Hepatocyte (in vitro differentiated cells): ENCODE data around the gene OAS3. TPM values are rescaled to one million over a fixed set of nuclear protein-coding genes. Genes with fewer than 3 reads are reported as not detected.
"Not testable (repeated sequence)": the region's sequence is repeated elsewhere in the genome, so short reads cannot be mapped to it uniquely, and the experiment has no call there.

Experiments
- DNase-seq: peaks from one replicate; pipeline ENCODE4 v3.0.0-alpha.2; 2016; ENCODE audit warnings: low spot score
- H2AFZ ChIP-seq: fragments of 200-600 bp; sonication (generic); 2 replicates; pipeline ENCODE4 v1.6.0; 2016; ENCODE audit warnings: antibody characterized with exemption, mild to moderate bottlenecking
- H3K27ac ChIP-seq: fragments of 200-600 bp; sonication (generic); 2 replicates; pipeline ENCODE4 v1.5.1; 2016; ENCODE audit warnings: mild to moderate bottlenecking
- H3K27me3 ChIP-seq: fragments of 200-600 bp; sonication (generic); 2 replicates; pipeline ENCODE4 v1.6.1; 2016
- H3K36me3 ChIP-seq: fragments of 200-600 bp; sonication (generic); replicated peaks from 2 replicates; pipeline ENCODE4 v1.5.1; 2016; ENCODE audit warnings: low read depth; ENCODE audit not compliant: insufficient read depth
- H3K4me1 ChIP-seq: fragments of 200-600 bp; sonication (generic); 2 replicates; pipeline ENCODE4 v1.5.1; 2016; ENCODE audit warnings: mild to moderate bottlenecking, moderate library complexity; ENCODE audit not compliant: insufficient read depth
- H3K4me2 ChIP-seq: fragments of 200-600 bp; sonication (generic); 2 replicates; pipeline ENCODE4 v1.6.0; 2016
- H3K4me3 ChIP-seq: fragments of 200-600 bp; sonication (generic); 2 replicates; pipeline ENCODE4 v1.5.1; 2016; ENCODE audit warnings: mild to moderate bottlenecking
- H3K79me2 ChIP-seq: fragments of 200-600 bp; sonication (generic); 2 replicates; pipeline ENCODE4 v1.6.0; 2017; ENCODE audit warnings: mild to moderate bottlenecking
- H3K9me2 ChIP-seq: fragments of 200-600 bp; sonication (generic); replicated peaks from 2 replicates; pipeline ENCODE4 v1.6.0; 2017; ENCODE audit warnings: mild to moderate bottlenecking; ENCODE audit not compliant: insufficient read depth
- H3K9me3 ChIP-seq: fragments of 200-600 bp; sonication (generic); 2 replicates; pipeline ENCODE4 v1.5.1; 2016; ENCODE audit warnings: low read depth, mild to moderate bottlenecking
- H4K20me1 ChIP-seq: fragments of 200-600 bp; sonication (generic); 2 replicates; pipeline ENCODE4 v1.6.0; 2016; ENCODE audit warnings: mild to moderate bottlenecking; ENCODE audit not compliant: insufficient read depth, poor library complexity, severe bottlenecking
- EZH2 ChIP-seq: fragments of 200-600 bp; sonication (generic); IDR thresholded peaks from 2 replicates; pipeline ENCODE4 v1.6.1; 2016; ENCODE audit warnings: antibody characterized with exemption, mild to moderate bottlenecking, borderline replicate concordance
- EZH2phosphoT487 ChIP-seq: fragments of 200-600 bp; sonication (generic); IDR thresholded peaks from one replicate; pipeline ENCODE4 v1.6.1; 2018; ENCODE audit warnings: antibody characterized with exemption, mild to moderate bottlenecking, low read depth, moderate library complexity; ENCODE audit not compliant: unreplicated experiment, severe bottlenecking
- WGBS: methylation state at CpG from one replicate; pipeline ENCODE4 v1.1.6; 2016; ENCODE audit warnings: low lambda C conversion rate; ENCODE audit errors: missing lambda C conversion rate; 5-methylcytosine and 5-hydroxymethylcytosine counted together
- polyA plus RNA-seq: library from polyadenylated mRNA; unstranded; fragments of >200 nt; fragmentation: Nextera tagmentation; extraction: Ambion mirVana; gene quantifications from 2 replicates; pipeline ENCODE4 v1.2.1, GENCODE V29; 2016
- total RNA-seq: library from RNA; depleted of rRNA; stranded (reverse); fragments of >200 nt; gene quantifications from 2 replicates; pipeline ENCODE4 v1.2.3, GENCODE V29; 2014
- TF ChIP-seq, protein P1 (sequence below): fragments of 200-600 bp; sonication (generic); IDR thresholded peaks from 2 replicates; pipeline ENCODE4 v1.5.1; 2016; ENCODE audit warnings: antibody characterized with exemption, mild to moderate bottlenecking; ENCODE audit not compliant: poor library complexity

OAS3 gene
- total and polyA plus RNA-seq, 2 experiments from 2014 or later = 6.6 to 15.0 TPM

DNA sequence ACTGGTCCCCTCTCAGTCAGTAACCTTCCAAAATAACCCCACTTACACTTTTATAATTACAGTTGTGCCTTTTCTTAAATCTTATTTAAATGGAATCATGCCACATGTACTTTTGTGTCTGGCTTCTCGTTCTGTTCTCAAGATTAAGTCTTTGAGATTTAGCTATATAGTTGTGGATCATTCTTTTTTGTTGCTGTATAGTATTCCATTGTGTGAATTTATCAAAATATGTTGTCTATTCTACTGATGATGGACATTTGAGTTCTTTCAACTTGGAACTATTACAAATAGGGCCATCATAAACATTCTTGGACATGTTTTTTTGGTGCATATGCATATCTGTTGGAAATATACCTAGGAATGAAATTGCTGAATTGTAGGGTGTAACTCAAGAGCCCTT is 9.0 kb downstream of the OAS3 start:
- no peaks in the 10 kb centered on the region for H3K27me3 ChIP-seq
- H3K4me3 ChIP-seq = no peak overlapping the region
- TF ChIP-seq, protein P1, sequence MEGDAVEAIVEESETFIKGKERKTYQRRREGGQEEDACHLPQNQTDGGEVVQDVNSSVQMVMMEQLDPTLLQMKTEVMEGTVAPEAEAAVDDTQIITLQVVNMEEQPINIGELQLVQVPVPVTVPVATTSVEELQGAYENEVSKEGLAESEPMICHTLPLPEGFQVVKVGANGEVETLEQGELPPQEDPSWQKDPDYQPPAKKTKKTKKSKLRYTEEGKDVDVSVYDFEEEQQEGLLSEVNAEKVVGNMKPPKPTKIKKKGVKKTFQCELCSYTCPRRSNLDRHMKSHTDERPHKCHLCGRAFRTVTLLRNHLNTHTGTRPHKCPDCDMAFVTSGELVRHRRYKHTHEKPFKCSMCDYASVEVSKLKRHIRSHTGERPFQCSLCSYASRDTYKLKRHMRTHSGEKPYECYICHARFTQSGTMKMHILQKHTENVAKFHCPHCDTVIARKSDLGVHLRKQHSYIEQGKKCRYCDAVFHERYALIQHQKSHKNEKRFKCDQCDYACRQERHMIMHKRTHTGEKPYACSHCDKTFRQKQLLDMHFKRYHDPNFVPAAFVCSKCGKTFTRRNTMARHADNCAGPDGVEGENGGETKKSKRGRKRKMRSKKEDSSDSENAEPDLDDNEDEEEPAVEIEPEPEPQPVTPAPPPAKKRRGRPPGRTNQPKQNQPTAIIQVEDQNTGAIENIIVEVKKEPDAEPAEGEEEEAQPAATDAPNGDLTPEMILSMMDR = no peak
- no peak for TF ChIP-seq EZH2
- TF ChIP-seq EZH2phosphoT487 = no peak
- no peaks in the 10 kb centered on the region for H3K9me2 ChIP-seq
- no peak overlapping the region for H2AFZ ChIP-seq
- H4K20me1 ChIP-seq = no peaks in the 10 kb centered on the region
- no peaks in the 10 kb centered on the region for H3K9me3 ChIP-seq
- H3K27ac ChIP-seq = no peak overlapping the region
- no peaks in the 10 kb centered on the region for H3K4me1 ChIP-seq
- H3K36me3 ChIP-seq = no peaks in the 10 kb centered on the region
- DNase-seq = no peak
- no peak overlapping the region for H3K4me2 ChIP-seq
- no peaks in the 10 kb centered on the region for H3K79me2 ChIP-seq
- 39% methylated on average over 1 of the region's 1 CpG for WGBS

DNA sequence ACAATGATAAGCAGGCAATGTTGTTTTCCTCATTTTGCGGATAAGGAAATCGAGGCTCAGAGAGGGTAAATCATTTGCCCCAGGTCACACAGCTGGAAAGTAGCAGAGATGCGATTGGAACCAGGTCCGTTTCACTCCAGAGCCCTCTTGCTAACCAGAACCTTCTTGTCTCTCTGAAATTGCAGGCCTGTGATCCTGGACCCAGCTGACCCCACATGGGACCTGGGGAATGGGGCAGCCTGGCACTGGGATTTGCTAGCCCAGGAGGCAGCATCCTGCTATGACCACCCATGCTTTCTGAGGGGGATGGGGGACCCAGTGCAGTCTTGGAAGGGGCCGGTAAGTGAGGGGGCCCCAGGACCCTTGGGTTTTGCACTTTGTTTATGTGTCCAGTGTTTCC is 9.5 kb downstream of the OAS3 start:
- no peaks in the 10 kb centered on the region for H3K27me3 ChIP-seq
- H3K79me2 ChIP-seq = no peaks in the 10 kb centered on the region
- H3K9me3 ChIP-seq = no peaks in the 10 kb centered on the region
- TF ChIP-seq, protein P1 = no peak
- TF ChIP-seq EZH2 (no peak), EZH2phosphoT487 (no peak)
- H3K4me1 ChIP-seq = no peaks in the 10 kb centered on the region
- no peak overlapping the region for H3K4me3 ChIP-seq
- no peak overlapping the region for H3K4me2 ChIP-seq
- H3K27ac ChIP-seq = no peak overlapping the region
- 93% methylated on average over 5 of the region's 5 CpGs for WGBS
- H4K20me1 ChIP-seq = no peaks in the 10 kb centered on the region
- no peak overlapping the region for H2AFZ ChIP-seq
- no peak for DNase-seq
- no peaks in the 10 kb centered on the region for H3K36me3 ChIP-seq
- no peaks in the 10 kb centered on the region for H3K9me2 ChIP-seq

DNA sequence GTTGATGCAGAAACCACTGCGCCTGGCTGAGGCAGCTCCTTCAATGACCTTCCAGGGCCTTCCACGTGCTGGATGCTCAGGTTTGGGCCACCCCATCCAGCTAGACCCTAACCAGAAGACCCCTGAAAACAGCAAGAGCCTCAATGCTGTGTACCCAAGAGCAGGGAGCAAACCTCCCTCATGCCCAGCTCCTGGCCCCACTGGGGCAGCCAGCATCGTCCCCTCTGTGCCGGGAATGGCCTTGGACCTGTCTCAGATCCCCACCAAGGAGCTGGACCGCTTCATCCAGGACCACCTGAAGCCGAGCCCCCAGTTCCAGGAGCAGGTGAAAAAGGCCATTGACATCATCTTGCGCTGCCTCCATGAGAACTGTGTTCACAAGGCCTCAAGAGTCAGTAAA is 10.5 kb downstream of the OAS3 start:
- no peaks in the 10 kb centered on the region for H4K20me1 ChIP-seq
- H3K4me3 ChIP-seq = no peak overlapping the region
- no peak overlapping the region for H3K4me2 ChIP-seq
- H3K9me3 ChIP-seq = no peaks in the 10 kb centered on the region
- H3K9me2 ChIP-seq = no peaks in the 10 kb centered on the region
- no peaks in the 10 kb centered on the region for H3K4me1 ChIP-seq
- no peak for DNase-seq
- no peaks in the 10 kb centered on the region for H3K36me3 ChIP-seq
- no peaks in the 10 kb centered on the region for H3K27me3 ChIP-seq
- H3K79me2 ChIP-seq = no peaks in the 10 kb centered on the region
- no peak overlapping the region for H2AFZ ChIP-seq
- 99% methylated on average over 7 of the region's 7 CpGs for WGBS
- TF ChIP-seq EZH2phosphoT487 (no peak), EZH2 (no peak)
- TF ChIP-seq, protein P1 = no peak
- H3K27ac ChIP-seq = no peak overlapping the region

DNA sequence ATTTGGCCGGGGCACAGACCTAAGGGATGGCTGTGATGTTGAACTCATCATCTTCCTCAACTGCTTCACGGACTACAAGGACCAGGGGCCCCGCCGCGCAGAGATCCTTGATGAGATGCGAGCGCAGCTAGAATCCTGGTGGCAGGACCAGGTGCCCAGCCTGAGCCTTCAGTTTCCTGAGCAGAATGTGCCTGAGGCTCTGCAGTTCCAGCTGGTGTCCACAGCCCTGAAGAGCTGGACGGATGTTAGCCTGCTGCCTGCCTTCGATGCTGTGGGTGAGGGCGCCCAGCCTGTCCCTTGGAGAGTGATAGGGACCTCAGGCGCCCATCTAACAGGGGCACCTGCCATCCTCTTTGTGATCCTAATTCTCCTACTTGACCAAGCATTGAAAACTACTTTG is 12.4 kb downstream of the OAS3 start:
- Histone ChIP-seq H3K79me2 (no peaks in the 10 kb centered on the region), H3K9me2 (no peaks in the 10 kb centered on the region), H3K36me3 (no peaks in the 10 kb centered on the region), H3K9me3 (no peaks in the 10 kb centered on the region), H2AFZ (no peak overlapping the region), H4K20me1 (no peaks in the 10 kb centered on the region), H3K4me1 (no peaks in the 10 kb centered on the region), H3K4me3 (no peak overlapping the region), H3K27ac (no peak overlapping the region), H3K4me2 (no peak overlapping the region), H3K27me3 (no peaks in the 10 kb centered on the region)
- WGBS = 95% methylated on average over 11 of the region's 11 CpGs
- no peak for TF ChIP-seq EZH2phosphoT487
- no peak for TF ChIP-seq EZH2
- TF ChIP-seq, protein P1 = no peak
- DNase-seq = no peak

DNA sequence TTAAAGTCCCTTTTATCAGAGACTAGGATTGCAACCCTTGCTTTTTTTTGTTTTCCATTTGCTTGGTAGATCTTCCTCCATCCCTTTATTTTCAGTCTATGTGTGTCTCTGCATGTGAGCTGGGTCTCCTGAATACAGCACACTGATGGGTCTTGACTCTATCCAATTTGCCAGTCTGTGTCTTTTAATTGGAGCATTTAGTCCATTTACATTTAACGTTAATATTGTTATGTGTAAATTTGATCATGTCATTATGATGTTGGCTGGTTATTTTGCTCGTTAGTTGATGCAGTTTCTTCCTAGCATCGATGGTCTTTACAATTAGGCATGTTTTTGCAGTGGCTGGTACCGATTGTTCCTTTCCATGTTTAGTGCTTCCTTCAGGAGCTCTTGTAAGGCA is 18.9 kb downstream of the OAS3 start:
- H3K4me1 ChIP-seq, H3K79me2 ChIP-seq, H3K4me3 ChIP-seq, H3K27me3 ChIP-seq, H3K36me3 ChIP-seq, DNase-seq, H3K9me2 ChIP-seq, H3K27ac ChIP-seq, H3K4me2 ChIP-seq, H3K9me3 ChIP-seq, H4K20me1 ChIP-seq, H2AFZ ChIP-seq: not testable (repeated sequence)
- WGBS = 87% methylated on average over 4 of the region's 4 CpGs
